Measurements from ENCODE around the gene GPR55. TPM values are rescaled to one million over a fixed set of nuclear protein-coding genes. Genes with fewer than 3 reads are reported as not detected.

Gene GPR55
- total and polyA plus RNA-seq, 11 donors: 0.03 to 0.36 (median 0.11) TPM; not detected in 6

DNA sequence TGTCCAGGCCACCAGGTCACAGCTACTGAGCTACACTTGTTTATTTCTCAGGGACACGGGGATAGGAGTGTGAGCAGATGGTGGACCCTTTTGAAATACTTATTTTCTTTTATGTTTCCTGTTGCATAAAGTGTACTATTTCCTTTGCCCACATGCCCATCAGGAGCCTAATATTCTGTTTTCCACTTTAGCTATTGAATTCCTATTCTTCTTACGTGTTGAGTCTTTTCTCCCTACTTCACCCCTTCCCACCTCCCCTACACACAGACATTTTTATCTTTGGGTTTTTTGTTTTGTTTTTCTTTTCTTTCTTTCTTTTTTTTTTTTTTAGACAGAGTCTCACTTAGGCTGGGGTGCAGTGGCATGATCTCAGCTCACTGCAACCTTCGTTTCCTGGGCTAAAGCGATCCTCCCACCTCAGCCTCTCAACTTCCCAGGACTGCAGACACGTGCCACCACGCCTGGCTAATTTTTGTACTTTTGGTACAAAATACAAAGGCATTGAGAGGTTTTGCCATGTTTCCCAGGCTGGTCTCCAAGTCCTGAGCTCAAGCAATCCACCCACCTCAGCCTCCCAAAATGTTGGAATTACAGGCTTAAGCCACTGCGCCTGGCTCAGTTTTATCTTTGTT is 5.2 kb upstream of the GPR55 start:
- no peaks in the 10 kb centered on the region for H3K9me3 ChIP-seq
- ATAC-seq: no peak
- peak in 2 of 5 donors; percentile 2 to 5 for DNase-seq
- H3K4me3 ChIP-seq: no peak overlapping the region
- no peak overlapping the region for H3K27ac ChIP-seq
- intact Hi-C loops (cut with DNase I): no loop called here
- peaks cover 0 to 10% (median 0%) of the 10 kb centered on the region in 9 donors for H3K27me3 ChIP-seq
- TF ChIP-seq, protein P1, sequence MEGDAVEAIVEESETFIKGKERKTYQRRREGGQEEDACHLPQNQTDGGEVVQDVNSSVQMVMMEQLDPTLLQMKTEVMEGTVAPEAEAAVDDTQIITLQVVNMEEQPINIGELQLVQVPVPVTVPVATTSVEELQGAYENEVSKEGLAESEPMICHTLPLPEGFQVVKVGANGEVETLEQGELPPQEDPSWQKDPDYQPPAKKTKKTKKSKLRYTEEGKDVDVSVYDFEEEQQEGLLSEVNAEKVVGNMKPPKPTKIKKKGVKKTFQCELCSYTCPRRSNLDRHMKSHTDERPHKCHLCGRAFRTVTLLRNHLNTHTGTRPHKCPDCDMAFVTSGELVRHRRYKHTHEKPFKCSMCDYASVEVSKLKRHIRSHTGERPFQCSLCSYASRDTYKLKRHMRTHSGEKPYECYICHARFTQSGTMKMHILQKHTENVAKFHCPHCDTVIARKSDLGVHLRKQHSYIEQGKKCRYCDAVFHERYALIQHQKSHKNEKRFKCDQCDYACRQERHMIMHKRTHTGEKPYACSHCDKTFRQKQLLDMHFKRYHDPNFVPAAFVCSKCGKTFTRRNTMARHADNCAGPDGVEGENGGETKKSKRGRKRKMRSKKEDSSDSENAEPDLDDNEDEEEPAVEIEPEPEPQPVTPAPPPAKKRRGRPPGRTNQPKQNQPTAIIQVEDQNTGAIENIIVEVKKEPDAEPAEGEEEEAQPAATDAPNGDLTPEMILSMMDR (IDR thresholded peaks at IDR 0.05): no peak
- TF ChIP-seq POLR2A (IDR thresholded peaks at IDR 0.05): no peak
- WGBS, 4 donors: 79 to 87% (median 86%) methylated on average over 7 of the region's 7 CpGs
- H3K36me3 ChIP-seq: no peaks in the 10 kb centered on the region
- peaks cover 0 to 17% (median 11%) of the 10 kb centered on the region in 12 donors for H3K4me1 ChIP-seq

DNA sequence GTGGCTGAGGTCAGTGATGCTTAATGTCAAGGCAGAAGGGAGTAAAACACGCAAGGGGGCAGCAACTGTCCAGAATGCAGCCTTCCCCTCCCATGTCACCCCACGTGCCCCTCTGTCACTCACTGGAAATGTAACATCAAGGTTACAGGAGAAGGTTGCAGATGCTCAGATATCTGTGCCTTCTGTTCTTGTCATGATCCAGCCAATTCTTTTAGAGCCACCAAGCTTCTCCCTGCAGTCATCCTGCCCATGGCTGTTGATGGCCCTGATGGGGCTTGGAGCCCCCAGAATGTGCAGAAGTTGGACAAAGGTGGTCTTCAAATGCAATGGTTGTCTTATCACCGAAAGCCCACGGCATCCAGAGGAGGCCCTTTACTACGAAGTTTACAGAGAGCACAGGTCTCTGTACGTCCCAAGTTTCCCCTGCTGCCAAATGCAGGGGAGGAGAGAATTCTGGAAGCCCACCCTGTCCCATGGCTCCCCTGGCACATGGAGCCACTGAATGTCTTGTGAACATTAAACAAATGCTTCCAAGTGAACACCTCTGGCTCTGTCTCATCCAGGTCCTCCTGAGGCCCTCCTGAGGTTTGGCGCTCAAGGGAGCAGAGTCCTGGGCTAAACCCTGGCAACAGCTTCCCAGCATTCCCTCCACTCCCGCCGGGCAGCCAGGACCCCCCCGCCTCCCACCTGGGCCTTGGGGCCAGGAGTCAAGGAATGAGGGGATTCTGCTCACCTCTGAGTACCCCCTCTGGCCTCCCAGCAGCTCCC is 4.5 kb upstream of the GPR55 start:
- Histone ChIP-seq H3K36me3 (no peaks in the 10 kb centered on the region), H3K27ac (no peak overlapping the region), H3K9me3 (no peaks in the 10 kb centered on the region), H3K27me3 (peaks cover 0 to 3% (median 0%) of the 10 kb centered on the region in 9 donors), H3K4me1 (peaks cover 0 to 18% (median 11%) of the 10 kb centered on the region in 12 donors), H3K4me3 (no peak overlapping the region)
- DNase-seq (peak in 3 of 5 donors; percentile 9 to 24 (median 10)), ATAC-seq (no peak)
- WGBS, 4 donors: 82 to 85% (median 84%) methylated on average over 10 of the region's 10 CpGs
- intact Hi-C loops (cut with DNase I): no loop called here
- TF ChIP-seq, protein P1 (IDR thresholded peaks at IDR 0.05): no peak
- no peak for TF ChIP-seq POLR2A (IDR thresholded peaks at IDR 0.05)

DNA sequence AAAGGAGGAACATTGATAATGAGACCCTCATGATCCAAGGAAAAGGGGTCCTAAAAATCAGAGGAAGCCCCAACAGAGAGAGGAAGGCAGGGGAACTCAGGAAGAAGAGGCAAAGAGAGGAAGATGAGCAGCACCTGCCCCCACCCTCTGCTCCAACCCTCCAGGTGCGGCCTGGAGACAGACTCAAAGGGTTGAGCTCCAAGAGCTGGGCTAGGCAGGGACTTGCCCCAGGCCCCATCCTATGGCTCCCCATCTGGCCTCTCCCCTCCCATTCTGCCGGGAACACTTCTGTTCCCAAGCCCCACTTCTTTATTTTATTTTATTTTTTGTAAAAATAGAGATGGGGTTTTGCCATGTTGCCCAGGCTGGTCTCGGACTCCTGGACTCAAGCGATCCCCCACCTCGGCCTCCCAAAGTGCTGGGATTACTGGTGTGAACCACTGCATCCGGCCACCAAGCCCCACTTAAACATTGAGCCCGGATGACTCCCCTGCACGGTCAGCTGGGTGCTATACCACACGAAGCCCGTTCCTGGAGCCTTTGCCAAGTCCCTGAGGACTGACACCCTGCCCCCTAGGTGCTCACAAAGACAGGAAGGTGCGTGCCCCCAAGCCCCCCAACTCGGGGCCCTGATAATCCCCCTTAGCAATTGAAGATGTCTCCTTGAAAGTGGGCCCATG is 3.8 kb upstream of the GPR55 start:
- intact Hi-C loops (cut with DNase I): no loop called here
- Histone ChIP-seq H3K9me3 (no peaks in the 10 kb centered on the region), H3K4me1 (peaks cover 0 to 25% (median 11%) of the 10 kb centered on the region in 12 donors), H3K27me3 (peaks cover 0 to 3% (median 0%) of the 10 kb centered on the region in 9 donors), H3K36me3 (no peaks in the 10 kb centered on the region), H3K4me3 (no peak overlapping the region), H3K27ac (no peak overlapping the region)
- TF ChIP-seq, protein P1 (IDR thresholded peaks at IDR 0.05): no peak
- no peak for TF ChIP-seq POLR2A (IDR thresholded peaks at IDR 0.05)
- peak in 2 of 5 donors; percentile 12 to 18 for DNase-seq
- 92 to 94% (median 93%) methylated on average over 12 of the region's 12 CpGs for WGBS, 4 donors
- no peak for ATAC-seq
